Measurements from ENCODE around the gene CDCA8. TPM values are rescaled to one million over a fixed set of nuclear protein-coding genes. Genes with fewer than 3 reads are reported as not detected.

Gene CDCA8
- total RNA-seq, 1 experiment from 2014 or later: 34.5 TPM

DNA sequence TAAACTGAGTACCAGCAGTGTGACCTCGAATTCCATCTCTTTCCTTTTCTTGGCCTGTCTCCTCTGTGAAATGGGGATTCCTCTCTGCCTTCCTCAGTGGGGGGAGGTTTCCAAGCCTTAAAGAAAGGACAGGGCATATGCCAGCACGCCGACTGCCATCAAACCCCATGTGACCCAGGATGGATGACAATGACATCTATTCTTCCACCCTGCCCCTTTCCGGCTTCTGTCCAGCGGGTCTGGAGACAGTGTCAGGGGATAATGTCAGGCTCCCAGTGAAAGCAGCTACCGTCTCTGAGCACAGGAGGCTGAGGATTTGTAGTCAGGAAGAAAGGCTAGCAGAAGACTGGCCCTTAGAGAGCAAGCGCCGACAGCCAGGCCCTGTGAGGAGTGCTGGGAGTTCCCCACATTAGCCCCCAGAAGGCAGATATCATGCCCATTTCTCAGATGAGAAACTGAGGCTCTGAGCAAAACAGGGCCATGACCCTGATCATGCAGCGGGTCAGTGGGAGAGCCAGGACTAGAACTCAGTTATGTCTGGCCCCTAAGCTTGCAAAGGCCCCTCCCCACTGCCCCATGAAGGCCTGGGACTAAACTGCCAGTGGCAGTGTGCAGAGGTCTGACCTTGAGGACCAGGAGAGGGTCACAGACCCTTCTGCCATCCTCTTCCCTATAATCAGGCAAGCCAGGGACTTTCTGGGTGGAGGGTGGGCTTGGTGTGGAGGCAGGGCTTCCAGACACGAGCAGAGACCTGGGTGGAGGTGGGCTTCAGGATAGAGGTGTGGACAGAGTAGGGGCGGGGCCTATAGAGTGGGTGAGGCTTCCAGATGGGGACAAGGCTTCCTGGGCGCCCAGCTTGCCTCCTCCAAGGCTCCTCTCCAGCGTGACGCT, 30.1 kb downstream of the CDCA8 start:
- no TSS peak for BruUV-seq (replicated peaks)
- H3K4me1 Mint-ChIP-seq (ENCODE audit: low read depth, unreplicated experiment): no peaks in the 10 kb centered on the region
- TF ChIP-seq, protein P1, sequence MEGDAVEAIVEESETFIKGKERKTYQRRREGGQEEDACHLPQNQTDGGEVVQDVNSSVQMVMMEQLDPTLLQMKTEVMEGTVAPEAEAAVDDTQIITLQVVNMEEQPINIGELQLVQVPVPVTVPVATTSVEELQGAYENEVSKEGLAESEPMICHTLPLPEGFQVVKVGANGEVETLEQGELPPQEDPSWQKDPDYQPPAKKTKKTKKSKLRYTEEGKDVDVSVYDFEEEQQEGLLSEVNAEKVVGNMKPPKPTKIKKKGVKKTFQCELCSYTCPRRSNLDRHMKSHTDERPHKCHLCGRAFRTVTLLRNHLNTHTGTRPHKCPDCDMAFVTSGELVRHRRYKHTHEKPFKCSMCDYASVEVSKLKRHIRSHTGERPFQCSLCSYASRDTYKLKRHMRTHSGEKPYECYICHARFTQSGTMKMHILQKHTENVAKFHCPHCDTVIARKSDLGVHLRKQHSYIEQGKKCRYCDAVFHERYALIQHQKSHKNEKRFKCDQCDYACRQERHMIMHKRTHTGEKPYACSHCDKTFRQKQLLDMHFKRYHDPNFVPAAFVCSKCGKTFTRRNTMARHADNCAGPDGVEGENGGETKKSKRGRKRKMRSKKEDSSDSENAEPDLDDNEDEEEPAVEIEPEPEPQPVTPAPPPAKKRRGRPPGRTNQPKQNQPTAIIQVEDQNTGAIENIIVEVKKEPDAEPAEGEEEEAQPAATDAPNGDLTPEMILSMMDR (IDR thresholded peaks at IDR 0.05; ENCODE audit: unreplicated experiment): no peak
- DNase-seq: no peak
- H3K36me3 Mint-ChIP-seq (ENCODE audit: insufficient read depth, unreplicated experiment): peaks cover 4% of the 10 kb centered on the region
- H3K27ac Mint-ChIP-seq (ENCODE audit: unreplicated experiment): no peak overlapping the region
- intact Hi-C loops (cut with micrococcal nuclease; ENCODE audit: unreplicated experiment): no loop called here
- H3K4me3 Mint-ChIP-seq (ENCODE audit: low read depth, unreplicated experiment): no peak overlapping the region
- H3K27me3 Mint-ChIP-seq (ENCODE audit: unreplicated experiment): no peaks in the 10 kb centered on the region
- H3K9me3 Mint-ChIP-seq (ENCODE audit: low read depth, unreplicated experiment): no peaks in the 10 kb centered on the region
- CTCF ChIA-PET: interaction anchor here (0.8 kb wide), 1 partner anchor 43 kb away, joined by 3 read pairs; no protein-coding TSS in a partner anchor

GRCh38 chr1:37723072-37723389, 30.7 kb downstream of the CDCA8 start:
- CTCF ChIA-PET: no interaction called here
- TF ChIP-seq, protein P1 (IDR thresholded peaks at IDR 0.05; ENCODE audit: unreplicated experiment): no peak
- DNase-seq: no peak
- Mint-ChIP-seq H3K27ac (ENCODE audit: unreplicated experiment) (no peak overlapping the region), H3K4me3 (ENCODE audit: low read depth, unreplicated experiment) (no peak overlapping the region), H3K27me3 (ENCODE audit: unreplicated experiment) (no peaks in the 10 kb centered on the region), H3K36me3 (ENCODE audit: insufficient read depth, unreplicated experiment) (peaks cover 4% of the 10 kb centered on the region), H3K4me1 (ENCODE audit: low read depth, unreplicated experiment) (no peaks in the 10 kb centered on the region), H3K9me3 (ENCODE audit: low read depth, unreplicated experiment) (no peaks in the 10 kb centered on the region)
- intact Hi-C loops (cut with micrococcal nuclease; ENCODE audit: unreplicated experiment): no loop called here
- no TSS peak for BruUV-seq (replicated peaks)

- no peak for DNase-seq
- CTCF ChIA-PET: no interaction called here
- no TSS peak for BruUV-seq (replicated peaks)
- no peak overlapping the region for H3K27ac Mint-ChIP-seq (ENCODE audit: unreplicated experiment)
- H3K4me1 Mint-ChIP-seq (ENCODE audit: low read depth, unreplicated experiment): no peaks in the 10 kb centered on the region
- no peak overlapping the region for H3K4me3 Mint-ChIP-seq (ENCODE audit: low read depth, unreplicated experiment)
- H3K36me3 Mint-ChIP-seq (ENCODE audit: insufficient read depth, unreplicated experiment): peaks cover 4% of the 10 kb centered on the region
- TF ChIP-seq, protein P1 (IDR thresholded peaks at IDR 0.05; ENCODE audit: unreplicated experiment): no peak
- H3K9me3 Mint-ChIP-seq (ENCODE audit: low read depth, unreplicated experiment): no peaks in the 10 kb centered on the region
- no peaks in the 10 kb centered on the region for H3K27me3 Mint-ChIP-seq (ENCODE audit: unreplicated experiment)
- intact Hi-C loops (cut with micrococcal nuclease; ENCODE audit: unreplicated experiment): no loop called here
These were observed 31.2 kb downstream of the CDCA8 start for GRCh38 chr1:37723390-37724078.

- H3K4me1 Mint-ChIP-seq (ENCODE audit: low read depth, unreplicated experiment): no peaks in the 10 kb centered on the region
- no TSS peak for BruUV-seq (replicated peaks)
- H3K27ac Mint-ChIP-seq (ENCODE audit: unreplicated experiment): no peak overlapping the region
- no peaks in the 10 kb centered on the region for H3K9me3 Mint-ChIP-seq (ENCODE audit: low read depth, unreplicated experiment)
- H3K27me3 Mint-ChIP-seq (ENCODE audit: unreplicated experiment): no peaks in the 10 kb centered on the region
- no peak overlapping the region for H3K4me3 Mint-ChIP-seq (ENCODE audit: low read depth, unreplicated experiment)
- CTCF ChIA-PET: no interaction called here
- TF ChIP-seq, protein P1 (IDR thresholded peaks at IDR 0.05; ENCODE audit: unreplicated experiment): no peak
- intact Hi-C loops (cut with micrococcal nuclease; ENCODE audit: unreplicated experiment): no loop called here
- no peak for DNase-seq
- peaks cover 4% of the 10 kb centered on the region for H3K36me3 Mint-ChIP-seq (ENCODE audit: insufficient read depth, unreplicated experiment)
These were observed 32.3 kb downstream of the CDCA8 start for GRCh38 chr1:37724575-37724974.
